ENCODE data around the gene TXLNA. TPM values are rescaled to one million over a fixed set of nuclear protein-coding genes. Genes with fewer than 3 reads are reported as not detected.
A peak's percentile ranks its signal among the peaks of the same experiment; 100 is the strongest.
"Not testable (repeated sequence)": the region's sequence is repeated elsewhere in the genome, so short reads cannot be mapped to it uniquely, and the experiment has no call there.

Gene TXLNA
- total and polyA plus RNA-seq, 9 donors = 30.5 to 46.2 (median 34.1) TPM

DNA sequence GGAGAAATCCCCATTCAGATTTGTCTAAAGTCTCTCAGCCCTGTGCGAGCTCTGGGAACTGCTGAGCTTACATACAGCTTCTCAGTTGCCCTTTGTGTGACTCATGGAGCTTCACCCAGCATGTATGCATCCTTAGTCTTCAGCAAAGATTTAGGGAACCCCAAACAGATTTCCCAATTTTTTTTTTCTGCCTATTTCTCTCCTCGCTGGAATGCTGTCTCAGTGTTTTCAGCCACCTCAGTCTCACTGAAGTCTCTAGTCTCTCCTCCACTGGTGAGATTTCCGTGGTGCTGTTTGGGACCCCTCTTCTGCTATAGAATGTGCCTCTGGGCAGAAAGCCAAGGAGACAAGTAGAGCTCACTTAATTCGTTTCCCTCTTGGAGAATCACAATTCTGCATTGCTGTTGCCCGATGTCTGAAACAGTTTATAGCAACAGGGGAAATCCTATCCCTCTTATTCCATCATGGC, 28.1 kb upstream of the TXLNA start:
- peak overlapping the region; percentile 85 for H3K27ac ChIP-seq (ENCODE audit: low read length)
- peaks cover 10% of the 10 kb centered on the region for H3K9me3 ChIP-seq (replicated peaks; ENCODE audit: control insufficient read depth, low read depth, low read length)
- peak; percentile 90 for DNase-seq
- peaks cover 6% of the 10 kb centered on the region for H3K36me3 ChIP-seq (ENCODE audit: control insufficient read depth, insufficient read depth, low read length)
- H3K4me1 ChIP-seq (ENCODE audit: control insufficient read depth, insufficient read depth, low read length) = peaks cover 17% of the 10 kb centered on the region
- H3K4me3 ChIP-seq (ENCODE audit: low read length) = no peak overlapping the region
- 33% methylated on average over 2 of the region's 5 CpGs for WGBS (ENCODE audit: insufficient coverage)
- H3K27me3 ChIP-seq (ENCODE audit: control insufficient read depth, insufficient read depth, low read length) = no peaks in the 10 kb centered on the region

GRCh38 chr1:32159189-32159588, 20.3 kb upstream of the TXLNA start:
- DNase-seq = no peak
- peaks cover 2% of the 10 kb centered on the region for H3K4me1 ChIP-seq (ENCODE audit: control insufficient read depth, insufficient read depth, low read length)
- no CpG with 5 or more reads among the region's 3 CpGs for WGBS (ENCODE audit: insufficient coverage)
- no peaks in the 10 kb centered on the region for H3K9me3 ChIP-seq (replicated peaks; ENCODE audit: control insufficient read depth, low read depth, low read length)
- peaks cover 68% of the 10 kb centered on the region for H3K36me3 ChIP-seq (ENCODE audit: control insufficient read depth, insufficient read depth, low read length)
- H3K4me3 ChIP-seq (ENCODE audit: low read length) = no peak overlapping the region
- H3K27ac ChIP-seq (ENCODE audit: low read length) = no peak overlapping the region
- no peaks in the 10 kb centered on the region for H3K27me3 ChIP-seq (ENCODE audit: control insufficient read depth, insufficient read depth, low read length)

DNA sequence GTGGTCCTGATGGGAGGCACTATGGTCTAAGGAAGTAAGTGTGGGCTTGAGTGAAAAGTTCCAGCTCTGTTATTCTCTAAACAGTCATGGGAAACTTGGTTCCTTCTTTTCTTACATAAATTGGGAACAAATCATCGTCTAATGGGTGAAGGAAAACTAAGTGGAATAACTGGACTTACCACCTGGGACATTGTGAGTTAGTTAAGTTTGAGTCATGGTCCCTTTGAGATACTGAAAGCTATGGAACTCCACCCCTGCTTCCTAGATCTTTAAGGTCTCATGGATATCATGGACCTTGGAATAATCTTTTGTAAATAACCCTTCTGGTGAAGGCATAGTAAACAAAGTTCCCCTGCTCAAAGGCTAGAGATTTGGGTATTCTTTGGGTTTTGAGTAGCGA, 16.1 kb upstream of the TXLNA start:
- WGBS (ENCODE audit: insufficient coverage) = no CpG with 5 or more reads among the region's 2 CpGs

DNA sequence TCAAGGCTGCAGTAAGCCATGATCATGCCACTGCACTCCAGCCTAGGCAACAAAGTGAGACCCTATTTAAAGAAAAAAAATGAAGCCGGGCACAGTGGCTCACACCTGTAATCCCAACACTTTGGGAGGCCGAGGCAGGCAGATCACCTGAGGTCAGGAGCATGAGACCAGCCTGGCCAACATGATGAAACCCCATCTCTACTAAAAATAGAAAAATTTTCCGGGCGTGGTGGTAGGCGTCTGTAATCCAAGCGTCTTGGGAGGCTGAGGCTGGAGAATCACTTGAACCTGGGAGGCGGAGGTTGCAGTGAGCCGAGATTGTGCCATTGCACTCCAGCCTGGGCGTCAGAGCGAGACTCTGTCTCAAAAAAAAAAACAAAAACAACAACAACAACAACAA, 13.8 kb upstream of the TXLNA start:
- not testable (repeated sequence) for H3K9me3 ChIP-seq (replicated peaks; ENCODE audit: control insufficient read depth, low read depth, low read length); H3K27ac ChIP-seq (ENCODE audit: low read length)

More for the DNA sequence above, 16.1 kb upstream of the TXLNA start:
- no peak overlapping the region for H3K4me3 ChIP-seq (ENCODE audit: low read length)
- no peak overlapping the region for H3K27ac ChIP-seq (ENCODE audit: low read length)
- H3K36me3 ChIP-seq (ENCODE audit: control insufficient read depth, insufficient read depth, low read length) = peaks cover 76% of the 10 kb centered on the region
- H3K4me1 ChIP-seq (ENCODE audit: control insufficient read depth, insufficient read depth, low read length) = peaks cover 4% of the 10 kb centered on the region
- no peaks in the 10 kb centered on the region for H3K9me3 ChIP-seq (replicated peaks; ENCODE audit: control insufficient read depth, low read depth, low read length)
- DNase-seq = no peak
- H3K27me3 ChIP-seq (ENCODE audit: control insufficient read depth, insufficient read depth, low read length) = no peaks in the 10 kb centered on the region

DNA sequence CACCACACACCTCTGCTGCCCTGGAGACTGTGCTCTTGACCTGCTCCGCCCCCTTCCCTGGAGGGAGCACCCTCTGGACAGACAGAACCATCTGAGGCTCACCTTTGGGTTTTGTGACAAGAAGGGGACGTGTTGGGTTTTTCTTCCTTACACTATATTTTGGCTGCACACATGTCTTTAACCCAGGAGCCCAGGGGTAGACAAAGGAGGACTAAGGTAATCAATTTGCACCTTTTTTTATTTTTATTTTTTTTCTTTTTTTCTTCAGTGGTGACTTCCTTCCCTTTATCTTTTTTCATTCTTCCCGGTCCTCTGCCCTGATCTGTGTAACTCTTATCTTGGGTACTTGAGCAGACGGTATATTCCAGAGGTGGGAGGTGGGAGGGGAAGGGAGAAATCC, 8.5 kb upstream of the TXLNA start:
- Histone ChIP-seq H3K36me3 (ENCODE audit: control insufficient read depth, insufficient read depth, low read length) (peaks cover 77% of the 10 kb centered on the region), H3K27me3 (ENCODE audit: control insufficient read depth, insufficient read depth, low read length) (no peaks in the 10 kb centered on the region), H3K4me1 (ENCODE audit: control insufficient read depth, insufficient read depth, low read length) (no peaks in the 10 kb centered on the region), H3K27ac (ENCODE audit: low read length) (no peak overlapping the region), H3K9me3 (replicated peaks; ENCODE audit: control insufficient read depth, low read depth, low read length) (no peaks in the 10 kb centered on the region), H3K4me3 (ENCODE audit: low read length) (no peak overlapping the region)
- WGBS (ENCODE audit: insufficient coverage) = no CpG with 5 or more reads among the region's 4 CpGs
- DNase-seq = no peak

More for the DNA sequence above, 13.8 kb upstream of the TXLNA start:
- not testable (repeated sequence) for H3K4me3 ChIP-seq (ENCODE audit: low read length); DNase-seq; H3K4me1 ChIP-seq (ENCODE audit: control insufficient read depth, insufficient read depth, low read length); H3K27me3 ChIP-seq (ENCODE audit: control insufficient read depth, insufficient read depth, low read length)
- peaks cover 72% of the 10 kb centered on the region for H3K36me3 ChIP-seq (ENCODE audit: control insufficient read depth, insufficient read depth, low read length)
- WGBS (ENCODE audit: insufficient coverage) = 89% methylated on average over 3 of the region's 10 CpGs

DNA sequence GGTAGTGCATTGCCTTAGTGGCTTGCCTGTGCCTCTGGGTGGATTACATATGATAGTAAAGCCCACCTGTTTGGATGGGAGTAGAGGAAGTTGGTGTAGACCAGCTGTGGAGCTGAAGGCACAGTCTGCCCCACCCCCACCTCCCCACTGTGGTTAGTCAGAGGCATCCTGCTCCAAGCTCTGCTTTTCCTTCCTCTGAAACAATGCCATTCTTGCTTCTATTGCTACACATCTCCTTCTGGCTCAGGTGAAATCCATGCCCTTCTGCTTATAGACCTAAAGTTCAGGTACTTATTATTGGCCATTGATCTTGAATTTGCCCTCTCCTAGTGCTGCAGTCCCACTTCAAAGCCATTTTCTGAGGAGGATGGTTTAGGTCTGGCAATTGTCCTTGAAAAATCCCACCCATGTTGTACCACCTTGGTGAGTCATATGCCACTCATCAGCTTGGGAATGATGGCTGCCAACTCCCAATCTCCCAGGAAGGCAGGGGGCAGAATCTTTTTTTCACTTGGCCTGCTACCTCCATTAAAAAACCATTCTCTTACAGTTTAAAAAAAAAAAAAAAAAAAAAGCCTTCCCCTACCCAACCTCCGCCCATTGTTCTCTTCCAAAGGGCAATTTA, 6.7 kb upstream of the TXLNA start:
- H3K9me3 ChIP-seq (replicated peaks; ENCODE audit: control insufficient read depth, low read depth, low read length) = no peaks in the 10 kb centered on the region
- H3K4me1 ChIP-seq (ENCODE audit: control insufficient read depth, insufficient read depth, low read length) = no peaks in the 10 kb centered on the region
- no peak overlapping the region for H3K27ac ChIP-seq (ENCODE audit: low read length)
- no peaks in the 10 kb centered on the region for H3K27me3 ChIP-seq (ENCODE audit: control insufficient read depth, insufficient read depth, low read length)
- no peak for DNase-seq
- peaks cover 63% of the 10 kb centered on the region for H3K36me3 ChIP-seq (ENCODE audit: control insufficient read depth, insufficient read depth, low read length)
- 80% methylated on average over 1 of the region's 1 CpG for WGBS (ENCODE audit: insufficient coverage)
- no peak overlapping the region for H3K4me3 ChIP-seq (ENCODE audit: low read length)

- peaks cover 27% of the 10 kb centered on the region for H3K4me1 ChIP-seq (ENCODE audit: control insufficient read depth, insufficient read depth, low read length)
- H3K27me3 ChIP-seq (ENCODE audit: control insufficient read depth, insufficient read depth, low read length) = no peaks in the 10 kb centered on the region
- no peak for DNase-seq
- peaks cover 31% of the 10 kb centered on the region for H3K36me3 ChIP-seq (ENCODE audit: control insufficient read depth, insufficient read depth, low read length)
- no peaks in the 10 kb centered on the region for H3K9me3 ChIP-seq (replicated peaks; ENCODE audit: control insufficient read depth, low read depth, low read length)
- H3K27ac ChIP-seq (ENCODE audit: low read length) = peak overlapping the region; percentile 98
- no peak overlapping the region for H3K4me3 ChIP-seq (ENCODE audit: low read length)
- 67% methylated on average over 3 of the region's 7 CpGs for WGBS (ENCODE audit: insufficient coverage)
These were observed 889 bp upstream of the TXLNA start for GRCh38 chr1:32178380-32179192.

GRCh38 chr1:32179193-32179442, 357 bp upstream of the TXLNA start:
- no peak for DNase-seq
- Histone ChIP-seq H3K36me3 (ENCODE audit: control insufficient read depth, insufficient read depth, low read length) (peaks cover 30% of the 10 kb centered on the region), H3K27me3 (ENCODE audit: control insufficient read depth, insufficient read depth, low read length) (no peaks in the 10 kb centered on the region), H3K4me1 (ENCODE audit: control insufficient read depth, insufficient read depth, low read length) (peaks cover 27% of the 10 kb centered on the region), H3K27ac (ENCODE audit: low read length) (peak overlapping the region; percentile 98), H3K9me3 (replicated peaks; ENCODE audit: control insufficient read depth, low read depth, low read length) (no peaks in the 10 kb centered on the region), H3K4me3 (ENCODE audit: low read length) (peak overlapping the region; percentile 94)
- 13% methylated on average over 1 of the region's 7 CpGs for WGBS (ENCODE audit: insufficient coverage)

DNA sequence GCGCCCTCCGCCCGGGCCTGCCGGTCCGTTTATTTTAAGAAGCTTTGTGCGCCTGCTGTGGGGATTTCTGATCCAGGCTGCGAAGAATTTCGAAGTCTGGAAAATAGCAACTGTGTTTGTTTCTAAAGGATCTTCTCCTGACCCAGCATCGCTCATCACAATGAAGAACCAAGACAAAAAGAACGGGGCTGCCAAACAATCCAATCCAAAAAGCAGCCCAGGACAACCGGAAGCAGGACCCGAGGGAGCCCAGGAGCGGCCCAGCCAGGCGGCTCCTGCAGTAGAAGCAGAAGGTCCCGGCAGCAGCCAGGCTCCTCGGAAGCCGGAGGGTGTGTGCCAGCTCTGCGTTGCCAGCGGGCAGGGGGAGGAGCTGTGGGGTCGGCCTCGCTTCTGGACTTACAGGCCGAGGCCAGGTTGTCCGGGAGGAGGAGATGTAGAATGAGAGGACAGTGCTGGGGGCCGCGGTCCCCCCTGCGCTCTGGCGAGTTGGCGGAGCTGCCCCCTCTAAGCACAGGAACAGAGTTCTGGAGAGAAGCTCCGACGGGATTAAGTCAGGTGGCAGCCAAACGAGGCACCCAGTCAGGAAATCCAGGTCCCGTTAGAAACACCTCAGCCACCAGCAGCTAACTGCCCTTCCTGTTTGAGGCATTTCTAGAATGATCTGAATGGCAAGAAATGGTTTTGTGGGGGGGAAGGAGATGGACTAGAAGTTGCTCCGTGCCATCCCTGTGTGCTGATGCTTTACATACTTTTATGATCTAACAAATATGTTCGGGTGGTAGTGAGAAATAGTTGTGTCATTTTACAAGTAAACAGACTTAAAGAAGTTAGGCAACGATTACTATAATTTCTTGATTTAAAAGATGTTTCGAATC, 948 bp downstream of the TXLNA start:
- peak; percentile 70 for DNase-seq
- peaks cover 27% of the 10 kb centered on the region for H3K4me1 ChIP-seq (ENCODE audit: control insufficient read depth, insufficient read depth, low read length)

GRCh38 chr1:32181065-32181464, 1.6 kb downstream of the TXLNA start:
- H3K27me3 ChIP-seq (ENCODE audit: control insufficient read depth, insufficient read depth, low read length) = no peaks in the 10 kb centered on the region
- H3K4me3 ChIP-seq (ENCODE audit: low read length) = peak overlapping the region; percentile 94
- WGBS (ENCODE audit: insufficient coverage) = 60% methylated on average over 9 of the region's 9 CpGs
- peaks cover 41% of the 10 kb centered on the region for H3K36me3 ChIP-seq (ENCODE audit: control insufficient read depth, insufficient read depth, low read length)
- no peak for DNase-seq
- peaks cover 27% of the 10 kb centered on the region for H3K4me1 ChIP-seq (ENCODE audit: control insufficient read depth, insufficient read depth, low read length)
- no peaks in the 10 kb centered on the region for H3K9me3 ChIP-seq (replicated peaks; ENCODE audit: control insufficient read depth, low read depth, low read length)
- H3K27ac ChIP-seq (ENCODE audit: low read length) = peak overlapping the region; percentile 98

More for the DNA sequence above, 948 bp downstream of the TXLNA start:
- H3K9me3 ChIP-seq (replicated peaks; ENCODE audit: control insufficient read depth, low read depth, low read length) = no peaks in the 10 kb centered on the region
- peaks cover 36% of the 10 kb centered on the region for H3K36me3 ChIP-seq (ENCODE audit: control insufficient read depth, insufficient read depth, low read length)
- peak overlapping the region; percentile 98 for H3K27ac ChIP-seq (ENCODE audit: low read length)
- 4% methylated on average over 26 of the region's 36 CpGs for WGBS (ENCODE audit: insufficient coverage)
- peak overlapping the region; percentile 94 for H3K4me3 ChIP-seq (ENCODE audit: low read length)
- no peaks in the 10 kb centered on the region for H3K27me3 ChIP-seq (ENCODE audit: control insufficient read depth, insufficient read depth, low read length)

Data from muscle of leg (tissue), 11 donors.